Midbrain (tissue), 1 donor: ENCODE results near the gene NKD2.
"Not testable (repeated sequence)": the region's sequence is repeated elsewhere in the genome, so short reads cannot be mapped to it uniquely, and the experiment has no call there.

Experiments
- DNase-seq: peaks from one replicate; lab custom pipeline; 2025; lab: John Stamatoyannopoulos, UW

Gene NKD2

GRCh38 chr5:1073239-1074102, 64.9 kb downstream of the NKD2 start:
- DNase-seq: no peak

DNA sequence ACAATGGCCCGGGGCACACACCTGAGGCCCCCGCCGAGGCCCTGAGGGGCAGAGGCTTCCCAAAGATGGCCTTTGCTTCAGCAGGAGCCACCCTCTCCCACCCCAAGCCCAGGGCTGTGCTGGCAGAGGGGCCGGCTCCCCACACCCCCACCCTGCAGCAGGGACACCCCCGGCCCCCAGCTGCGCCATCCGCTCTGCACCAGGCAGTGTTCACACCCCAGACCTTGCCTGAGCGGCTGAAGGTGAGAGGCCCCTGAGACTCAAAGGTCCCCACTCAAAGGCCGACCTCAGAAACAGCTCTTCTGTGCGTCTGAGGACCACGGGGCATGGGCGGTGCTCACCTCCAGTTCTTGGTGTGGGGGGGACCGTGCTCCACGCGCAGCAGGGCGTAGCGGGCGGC, 65.6 kb downstream of the NKD2 start:
- no peak for DNase-seq

- no peak for DNase-seq
Measured at GRCh38 chr5:1074816-1075554, 66.4 kb downstream of the NKD2 start.

DNA sequence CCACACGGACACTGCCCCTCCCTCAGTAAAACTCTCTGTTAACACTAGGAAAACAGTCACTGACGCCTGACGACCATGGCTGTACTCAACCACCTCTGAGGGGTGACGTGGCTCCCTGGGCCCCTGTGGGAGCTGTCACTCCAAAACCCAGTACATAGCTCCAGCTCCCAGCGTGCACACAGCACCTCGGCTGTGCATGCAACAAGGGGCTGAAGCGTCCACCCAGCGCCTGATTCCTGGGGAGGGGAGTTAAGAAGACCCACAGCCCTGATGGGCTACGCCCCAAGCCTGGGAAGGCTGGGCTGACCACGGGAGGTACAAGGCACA, 66.9 kb downstream of the NKD2 start:
- DNase-seq: no peak

- DNase-seq: no peak
Measured at GRCh38 chr5:1075931-1076330, 67.3 kb downstream of the NKD2 start.

GRCh38 chr5:1076406-1076805, 67.8 kb downstream of the NKD2 start:
- no peak for DNase-seq

GRCh38 chr5:1077026-1077425, 68.4 kb downstream of the NKD2 start:
- DNase-seq: no peak

DNA sequence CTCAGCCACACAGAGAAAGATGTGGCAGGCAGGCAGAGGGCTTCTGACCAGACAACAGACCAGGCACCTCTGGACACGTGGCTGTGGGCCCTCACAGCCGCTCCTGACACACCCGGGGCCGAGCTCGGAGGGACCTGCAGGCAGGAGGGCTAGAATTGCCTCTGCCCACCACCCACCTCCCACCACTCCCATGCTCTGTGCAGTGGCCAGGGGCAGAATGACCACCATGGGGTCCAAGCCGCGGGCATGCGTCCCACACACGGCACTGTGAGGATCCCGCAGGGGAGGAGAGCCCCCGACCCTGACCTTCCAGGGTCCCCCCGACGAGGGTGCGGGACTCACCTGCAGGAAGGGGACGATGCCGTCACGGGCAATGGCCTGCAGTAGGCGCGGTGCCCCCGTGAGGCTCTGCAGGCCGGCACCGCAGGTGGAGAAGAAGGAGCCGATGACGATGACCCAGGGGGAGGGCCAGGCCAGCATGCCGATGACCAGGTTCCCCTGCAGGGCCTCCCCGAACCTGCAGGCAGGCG, 69.0 kb downstream of the NKD2 start:
- no peak for DNase-seq

GRCh38 chr5:1078206-1078605, 69.6 kb downstream of the NKD2 start:
- DNase-seq: no peak

DNA sequence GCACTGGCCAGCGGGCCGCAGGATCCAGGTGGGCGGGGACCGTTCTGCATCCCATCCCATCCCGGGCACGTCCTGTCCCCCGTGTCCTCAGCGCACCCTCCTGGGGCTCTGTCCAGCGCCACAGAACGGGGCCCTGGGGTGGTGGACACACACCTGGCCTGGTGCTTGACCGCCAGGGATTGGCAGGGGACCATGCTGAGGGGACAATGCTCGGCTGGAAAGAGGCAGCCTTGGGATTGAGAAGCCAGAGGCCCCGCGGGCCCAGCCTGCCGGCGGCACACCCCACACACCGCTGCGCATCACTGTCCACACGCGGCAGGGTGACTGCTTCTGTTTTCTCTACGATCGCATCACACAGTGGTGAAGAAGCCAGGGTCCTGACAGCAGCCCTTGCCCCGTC, 70.2 kb downstream of the NKD2 start:
- DNase-seq: no peak

GRCh38 chr5:1079486-1079885, 70.9 kb downstream of the NKD2 start:
- no peak for DNase-seq

- DNase-seq: no peak
Measured at GRCh38 chr5:1079961-1080360, 71.4 kb downstream of the NKD2 start.

DNA sequence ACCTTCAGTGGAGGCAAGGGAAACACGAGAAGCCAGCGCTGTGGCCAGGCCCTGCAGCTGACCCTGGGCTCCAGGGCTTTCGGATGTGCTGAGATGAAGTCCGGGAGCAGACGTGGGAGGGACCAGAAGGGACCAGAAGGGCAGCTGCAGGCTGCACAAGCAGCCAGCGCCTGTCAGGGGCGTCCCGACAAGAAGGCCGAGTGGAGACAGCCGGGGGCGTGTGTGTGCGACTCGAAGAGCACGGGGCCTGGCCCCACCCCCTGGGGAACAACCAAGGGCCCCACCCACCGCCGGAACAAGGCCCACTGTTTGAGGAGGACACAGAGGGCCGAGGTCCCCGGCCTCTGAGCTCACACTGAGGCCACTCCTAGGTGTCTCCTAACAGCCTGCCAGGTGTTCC, 71.8 kb downstream of the NKD2 start:
- no peak for DNase-seq

DNA sequence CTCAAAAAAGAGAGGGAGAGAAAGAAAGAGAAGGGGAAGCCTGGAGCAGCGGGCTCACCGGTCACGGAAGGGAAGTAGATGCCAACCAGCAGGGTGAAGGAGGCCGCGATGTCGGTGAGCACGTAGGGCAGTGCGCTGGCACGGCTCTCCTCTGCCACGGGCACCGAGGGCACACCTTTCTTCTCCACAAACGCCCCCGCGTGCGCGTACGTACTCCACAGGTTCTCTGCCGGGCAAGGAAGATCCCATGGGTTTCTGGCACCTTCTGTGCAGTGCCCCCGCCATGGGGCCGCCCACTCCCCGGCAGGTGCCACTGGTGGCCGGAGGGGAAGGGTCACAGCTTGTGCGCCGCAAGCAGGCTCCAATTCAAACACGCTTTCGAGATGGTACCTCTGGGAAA, 72.9 kb downstream of the NKD2 start:
- no peak for DNase-seq

GRCh38 chr5:1083026-1083425, 74.4 kb downstream of the NKD2 start:
- DNase-seq: not testable (repeated sequence)

DNA sequence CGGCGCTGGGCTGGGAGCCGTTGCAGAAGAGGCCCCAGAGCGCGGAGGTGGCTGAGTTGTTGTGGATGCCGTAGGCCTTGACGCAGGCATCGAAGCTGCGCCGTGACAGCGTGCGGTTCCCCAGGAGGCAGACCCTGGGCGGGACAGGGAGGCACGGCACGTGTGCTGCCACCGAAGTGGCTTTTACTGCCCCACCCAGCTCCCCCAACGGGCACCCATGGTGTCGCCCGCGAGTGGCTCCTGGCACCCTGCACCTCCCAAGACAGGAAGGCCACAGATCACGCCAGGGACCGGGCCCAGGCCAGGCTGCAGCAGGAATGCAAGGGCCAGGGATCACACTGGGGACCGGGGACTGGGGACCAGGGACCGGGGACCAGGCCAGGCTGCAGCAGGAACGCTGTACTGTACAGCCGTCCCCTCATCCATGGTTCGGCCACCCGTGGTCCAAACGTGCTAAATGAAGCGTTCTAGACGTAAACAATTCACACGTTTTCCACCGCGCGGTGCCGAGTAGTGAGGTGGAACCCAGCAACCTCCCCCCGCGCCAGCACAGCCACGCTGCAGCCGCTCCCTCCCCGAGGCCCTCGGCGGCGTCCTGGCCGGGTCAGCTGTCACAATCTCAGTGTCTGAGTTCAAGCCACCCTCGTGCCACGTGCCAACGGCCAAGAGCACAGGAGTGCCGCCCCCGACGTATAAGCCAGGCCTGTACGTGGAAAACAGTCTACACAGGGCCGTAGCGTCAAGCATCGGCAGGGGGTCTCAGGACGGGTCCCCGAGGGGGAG, 75.4 kb downstream of the NKD2 start:
- no peak for DNase-seq

DNA sequence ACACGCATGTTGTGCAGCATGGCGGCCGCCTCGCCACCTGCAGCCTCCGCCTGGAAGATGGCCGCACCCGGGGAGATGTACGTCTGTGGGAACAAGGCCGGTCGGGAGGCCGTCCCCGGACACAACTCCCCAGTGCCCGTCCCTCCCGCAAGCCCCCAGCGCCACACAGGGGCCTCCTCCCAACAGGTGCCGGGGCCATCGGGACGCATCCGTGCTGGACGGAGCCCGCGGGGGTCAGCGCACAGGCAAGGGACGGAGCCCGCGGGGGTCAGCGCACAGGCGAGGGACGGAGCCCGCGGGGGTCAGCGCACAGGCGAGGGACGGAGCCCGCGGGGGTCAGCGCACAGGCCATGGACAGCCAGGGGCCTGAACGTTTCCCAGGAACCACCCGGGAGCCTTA, 76.8 kb downstream of the NKD2 start:
- DNase-seq: no peak

DNA sequence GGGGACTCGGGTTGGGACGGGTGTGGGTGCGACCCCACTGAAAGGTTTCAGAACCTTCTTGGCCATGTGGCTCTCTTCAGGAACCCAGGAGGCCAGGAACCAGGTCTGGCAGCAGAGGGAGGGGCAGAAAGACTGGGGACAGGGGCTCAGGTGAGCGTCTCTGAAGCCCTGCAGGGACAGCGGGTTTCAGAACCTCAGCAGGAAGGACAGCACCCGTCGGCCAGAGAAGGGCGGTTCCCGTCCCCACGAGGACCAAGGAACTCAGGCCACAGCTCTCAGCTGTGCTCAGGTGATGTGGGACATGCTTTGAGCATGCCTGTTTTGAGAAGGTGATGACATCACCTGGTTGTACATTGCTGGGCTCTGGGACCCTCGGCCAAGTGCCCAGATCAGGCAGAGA, 77.5 kb downstream of the NKD2 start:
- DNase-seq: no peak

- no peak for DNase-seq
Measured at GRCh38 chr5:1086871-1087270, 78.3 kb downstream of the NKD2 start.

DNA sequence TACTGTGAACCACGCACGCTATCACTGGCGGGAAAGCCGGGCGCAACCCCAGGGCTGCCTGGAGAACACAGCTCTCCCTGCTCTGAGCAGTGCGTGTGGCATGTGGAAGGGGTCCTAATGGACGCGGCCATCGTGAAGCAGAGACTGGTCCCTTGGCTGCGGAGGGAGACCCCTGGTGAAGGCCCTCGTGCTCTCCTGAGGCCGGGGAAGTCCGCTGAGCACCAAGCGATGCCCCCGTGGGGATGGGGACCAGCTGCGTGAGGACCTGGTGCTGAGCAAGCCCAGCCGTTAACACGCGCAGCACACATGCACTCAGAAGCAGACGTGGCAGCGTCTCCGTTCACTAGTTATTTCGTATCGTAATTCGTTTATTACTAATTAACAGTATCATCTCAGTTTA, 78.8 kb downstream of the NKD2 start:
- no peak for DNase-seq

- DNase-seq: no peak
Measured at GRCh38 chr5:1088031-1088430, 79.4 kb downstream of the NKD2 start.
